Measurements from ENCODE around the gene NDUFA12. TPM values are rescaled to one million over a fixed set of nuclear protein-coding genes. Genes with fewer than 3 reads are reported as not detected.
"Not testable (repeated sequence)": the region's sequence is repeated elsewhere in the genome, so short reads cannot be mapped to it uniquely, and the experiment has no call there.

NDUFA12 gene
- total RNA-seq, 2 donors from 2014 or later = 57.2 to 108 TPM

DNA sequence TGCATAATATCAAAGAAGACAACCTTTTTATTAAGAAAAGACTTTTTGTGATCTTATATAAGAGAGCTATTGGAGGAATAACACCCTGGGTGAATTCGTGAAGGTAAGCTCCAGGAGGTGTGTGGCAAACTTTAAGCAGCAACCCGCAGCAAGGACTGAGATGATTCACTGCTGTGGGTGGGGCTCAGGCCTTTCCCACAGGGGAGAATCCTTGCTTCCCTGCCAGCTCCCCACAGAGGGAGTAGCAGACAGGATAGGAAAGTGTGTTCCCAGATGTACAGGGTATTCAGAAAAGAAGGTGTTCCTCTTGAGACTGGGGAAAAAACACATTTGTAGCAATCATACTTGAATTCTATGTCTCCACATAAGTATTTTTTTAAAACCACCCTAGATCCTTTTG, 9.2 kb downstream of the NDUFA12 start:
- intact Hi-C loops (cut with DNase I) = no loop called here
- Histone ChIP-seq H3K4me3 (no peak overlapping the region), H3K27me3 (replicated peaks; ENCODE audit: insufficient read depth) (no peaks in the 10 kb centered on the region), H3K36me3 (no peaks in the 10 kb centered on the region), H3K9me3 (no peaks in the 10 kb centered on the region), H3K4me1 (replicated peaks) (no peaks in the 10 kb centered on the region), H3K27ac (no peak overlapping the region)
- DNase-seq (ENCODE audit: low spot score) = no peak
- 90% methylated on average over 2 of the region's 2 CpGs for WGBS
- TF ChIP-seq POLR2AphosphoS5 (IDR thresholded peaks at IDR 0.05) (no peak), POLR2A (IDR thresholded peaks at IDR 0.05) (no peak)
- TF ChIP-seq, protein P1, sequence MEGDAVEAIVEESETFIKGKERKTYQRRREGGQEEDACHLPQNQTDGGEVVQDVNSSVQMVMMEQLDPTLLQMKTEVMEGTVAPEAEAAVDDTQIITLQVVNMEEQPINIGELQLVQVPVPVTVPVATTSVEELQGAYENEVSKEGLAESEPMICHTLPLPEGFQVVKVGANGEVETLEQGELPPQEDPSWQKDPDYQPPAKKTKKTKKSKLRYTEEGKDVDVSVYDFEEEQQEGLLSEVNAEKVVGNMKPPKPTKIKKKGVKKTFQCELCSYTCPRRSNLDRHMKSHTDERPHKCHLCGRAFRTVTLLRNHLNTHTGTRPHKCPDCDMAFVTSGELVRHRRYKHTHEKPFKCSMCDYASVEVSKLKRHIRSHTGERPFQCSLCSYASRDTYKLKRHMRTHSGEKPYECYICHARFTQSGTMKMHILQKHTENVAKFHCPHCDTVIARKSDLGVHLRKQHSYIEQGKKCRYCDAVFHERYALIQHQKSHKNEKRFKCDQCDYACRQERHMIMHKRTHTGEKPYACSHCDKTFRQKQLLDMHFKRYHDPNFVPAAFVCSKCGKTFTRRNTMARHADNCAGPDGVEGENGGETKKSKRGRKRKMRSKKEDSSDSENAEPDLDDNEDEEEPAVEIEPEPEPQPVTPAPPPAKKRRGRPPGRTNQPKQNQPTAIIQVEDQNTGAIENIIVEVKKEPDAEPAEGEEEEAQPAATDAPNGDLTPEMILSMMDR (IDR thresholded peaks at IDR 0.05) = no peak

DNA sequence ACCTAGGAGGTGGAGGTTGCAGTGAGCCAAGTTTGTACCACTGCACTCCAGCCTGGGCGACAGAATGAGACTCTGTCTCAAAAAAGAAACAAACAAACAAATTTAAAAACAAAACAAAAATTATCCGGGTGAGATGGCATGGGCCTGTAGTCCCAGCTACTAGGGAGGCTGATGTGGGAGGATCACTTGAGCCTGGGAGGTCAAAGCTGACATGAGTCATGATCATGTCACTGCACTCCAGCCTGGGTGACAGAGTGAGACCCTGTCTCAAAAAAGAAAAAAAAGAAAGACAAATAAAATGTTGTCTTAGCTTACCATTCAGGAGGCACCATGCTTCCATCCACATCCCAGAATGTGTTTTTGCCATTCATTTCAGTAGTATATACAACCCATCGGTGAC, 9.6 kb downstream of the NDUFA12 start:
- H3K27me3 ChIP-seq (replicated peaks; ENCODE audit: insufficient read depth); H3K4me1 ChIP-seq (replicated peaks); H3K36me3 ChIP-seq; H3K27ac ChIP-seq; H3K9me3 ChIP-seq; DNase-seq (ENCODE audit: low spot score); H3K4me3 ChIP-seq; intact Hi-C loops (cut with DNase I): not testable (repeated sequence)
- 70% methylated on average over 3 of the region's 3 CpGs for WGBS

DNA sequence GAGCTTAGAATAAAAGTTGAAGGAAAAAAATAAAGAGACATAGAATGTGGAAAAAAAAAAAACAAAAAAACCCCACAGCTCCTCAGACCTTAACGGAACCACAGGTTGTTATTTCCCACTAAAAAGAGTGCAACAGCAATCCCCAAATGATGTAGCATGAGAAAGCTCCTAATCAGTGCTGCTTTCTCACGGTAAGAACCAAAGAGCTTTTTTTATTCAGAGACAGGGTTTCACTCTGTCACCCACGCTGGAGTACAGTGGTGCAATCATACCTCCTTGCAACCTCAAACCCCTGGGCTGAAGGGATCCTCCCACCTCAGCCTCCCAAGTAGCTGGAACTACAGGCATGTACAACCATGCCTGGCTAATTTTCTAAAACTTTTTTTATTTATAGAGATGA, 13.3 kb downstream of the NDUFA12 start:
- H3K4me3 ChIP-seq = no peak overlapping the region
- H3K4me1 ChIP-seq (replicated peaks) = no peaks in the 10 kb centered on the region
- H3K27ac ChIP-seq = no peak overlapping the region
- no peaks in the 10 kb centered on the region for H3K9me3 ChIP-seq
- intact Hi-C loops (cut with DNase I) = no loop called here
- WGBS = 88% methylated on average over 3 of the region's 3 CpGs
- no peak for TF ChIP-seq POLR2A (IDR thresholded peaks at IDR 0.05)
- TF ChIP-seq, protein P1 (IDR thresholded peaks at IDR 0.05) = no peak
- TF ChIP-seq POLR2AphosphoS5 (IDR thresholded peaks at IDR 0.05) = no peak
- no peaks in the 10 kb centered on the region for H3K27me3 ChIP-seq (replicated peaks; ENCODE audit: insufficient read depth)
- no peak for DNase-seq (ENCODE audit: low spot score)
- H3K36me3 ChIP-seq = no peaks in the 10 kb centered on the region

DNA sequence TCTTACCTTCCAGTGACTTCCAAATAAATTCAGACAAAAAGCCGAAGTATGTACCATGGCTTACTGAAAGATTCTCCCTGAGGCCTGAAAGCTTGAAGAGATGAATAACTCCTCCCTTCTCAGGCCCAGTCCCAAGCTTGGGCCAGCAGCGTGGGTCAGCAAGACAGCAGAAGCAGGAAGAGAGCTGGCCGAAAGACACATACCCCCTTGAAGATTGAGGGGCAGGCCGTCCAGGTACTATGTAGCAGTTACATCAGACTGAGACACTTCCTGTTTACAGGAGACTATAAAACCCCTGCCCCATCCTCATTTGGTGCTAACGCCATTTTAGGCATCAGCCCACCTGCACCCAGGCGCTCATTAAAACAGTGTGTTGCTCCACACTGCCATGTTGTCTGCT, 15.0 kb downstream of the NDUFA12 start:
- Histone ChIP-seq H3K36me3 (no peaks in the 10 kb centered on the region), H3K4me3 (no peak overlapping the region), H3K9me3 (no peaks in the 10 kb centered on the region), H3K4me1 (replicated peaks) (no peaks in the 10 kb centered on the region), H3K27ac (no peak overlapping the region), H3K27me3 (replicated peaks; ENCODE audit: insufficient read depth) (no peaks in the 10 kb centered on the region)
- DNase-seq (ENCODE audit: low spot score) = no peak
- TF ChIP-seq, protein P1 (IDR thresholded peaks at IDR 0.05) = no peak
- TF ChIP-seq POLR2A (IDR thresholded peaks at IDR 0.05) (no peak), POLR2AphosphoS5 (IDR thresholded peaks at IDR 0.05) (no peak)
- intact Hi-C loops (cut with DNase I) = no loop called here
- 73% methylated on average over 6 of the region's 6 CpGs for WGBS

DNA sequence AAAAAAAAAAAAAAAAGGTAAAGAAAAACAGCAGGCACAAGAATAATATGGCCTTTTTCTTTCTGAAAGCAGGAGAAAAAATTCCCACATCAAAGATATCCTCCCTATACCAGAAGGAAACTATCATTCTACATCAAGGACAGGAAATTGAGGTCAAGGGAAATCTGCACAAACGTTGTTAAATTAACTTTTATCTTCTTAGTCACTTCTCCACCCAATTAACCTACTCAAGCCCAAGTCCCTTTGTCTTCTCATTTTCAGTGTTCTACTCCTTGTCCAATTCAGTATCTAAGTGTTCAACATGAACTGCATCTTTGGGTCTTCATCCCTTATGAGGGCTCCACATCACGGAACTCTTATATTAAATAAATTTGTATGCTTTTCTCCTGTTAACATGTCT, 15.7 kb downstream of the NDUFA12 start:
- DNase-seq (ENCODE audit: low spot score) = no peak
- Histone ChIP-seq H3K36me3 (no peaks in the 10 kb centered on the region), H3K4me3 (no peak overlapping the region), H3K27ac (no peak overlapping the region), H3K27me3 (replicated peaks; ENCODE audit: insufficient read depth) (no peaks in the 10 kb centered on the region), H3K4me1 (replicated peaks) (no peaks in the 10 kb centered on the region), H3K9me3 (no peaks in the 10 kb centered on the region)
- intact Hi-C loops (cut with DNase I) = no loop called here
- TF ChIP-seq POLR2AphosphoS5 (IDR thresholded peaks at IDR 0.05) (no peak), POLR2A (IDR thresholded peaks at IDR 0.05) (no peak)
- TF ChIP-seq, protein P1 (IDR thresholded peaks at IDR 0.05) = no peak
- 55% methylated on average over 2 of the region's 2 CpGs for WGBS
